GM21390 (cell line): ENCODE results near the gene EMB.
A peak's percentile ranks its signal among the peaks of the same experiment; 100 is the strongest.
"Not testable (repeated sequence)": the region's sequence is repeated elsewhere in the genome, so short reads cannot be mapped to it uniquely, and the experiment has no call there.

Experiments
- ATAC-seq: cut with Tn5 transposase; IDR thresholded peaks from one replicate; pipeline ENCODE4 v1.9.1; 2021; ENCODE audit not compliant: unreplicated experiment

EMB gene, protein sequence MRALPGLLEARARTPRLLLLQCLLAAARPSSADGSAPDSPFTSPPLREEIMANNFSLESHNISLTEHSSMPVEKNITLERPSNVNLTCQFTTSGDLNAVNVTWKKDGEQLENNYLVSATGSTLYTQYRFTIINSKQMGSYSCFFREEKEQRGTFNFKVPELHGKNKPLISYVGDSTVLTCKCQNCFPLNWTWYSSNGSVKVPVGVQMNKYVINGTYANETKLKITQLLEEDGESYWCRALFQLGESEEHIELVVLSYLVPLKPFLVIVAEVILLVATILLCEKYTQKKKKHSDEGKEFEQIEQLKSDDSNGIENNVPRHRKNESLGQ

DNA sequence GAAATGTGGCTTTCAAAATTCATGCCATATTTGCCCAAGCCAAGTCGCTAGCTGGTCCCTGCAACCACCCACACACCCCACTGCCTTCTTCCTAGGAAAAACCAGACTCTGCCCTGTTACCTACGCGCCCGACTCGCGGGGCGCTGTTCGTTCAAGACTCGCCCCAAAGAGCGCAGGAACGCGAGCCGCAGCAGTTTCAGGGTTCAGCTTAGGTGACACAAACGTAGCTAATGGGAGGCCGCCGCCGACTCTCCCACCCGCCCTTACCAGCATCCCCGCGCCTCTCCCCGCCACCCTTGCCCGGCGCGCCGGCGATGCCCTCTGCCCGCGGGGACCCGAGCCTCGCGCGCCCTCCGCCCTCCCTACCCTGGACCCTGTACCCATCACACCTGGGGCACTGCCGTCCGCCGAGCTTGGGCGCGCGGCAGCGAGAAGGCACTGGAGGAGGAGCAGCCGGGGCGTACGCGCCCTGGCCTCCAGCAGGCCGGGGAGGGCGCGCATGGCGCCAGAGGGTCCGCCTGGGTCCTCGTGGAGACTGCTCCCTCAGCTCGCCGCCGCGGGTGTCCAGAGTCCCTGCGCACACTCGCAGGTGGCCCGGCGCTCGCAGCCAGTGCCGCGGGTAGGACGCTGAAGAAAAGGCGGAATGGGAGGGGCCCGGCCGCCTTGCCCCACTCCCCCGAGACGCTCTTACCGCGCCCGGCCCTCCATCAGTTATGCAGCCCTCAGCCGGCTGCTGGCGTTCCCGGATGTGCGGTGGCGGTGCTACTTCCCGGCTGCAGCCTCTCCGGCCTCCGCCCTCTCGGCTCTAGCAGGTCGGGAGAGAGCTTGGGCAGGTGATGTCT, at the start of gene EMB:
Gene EMB (minus strand): TSS at position 638 of the 842 bp plus-strand sequence. CDS start 137 bp downstream, at position 501.
- peak; percentile 58 for ATAC-seq

DNA sequence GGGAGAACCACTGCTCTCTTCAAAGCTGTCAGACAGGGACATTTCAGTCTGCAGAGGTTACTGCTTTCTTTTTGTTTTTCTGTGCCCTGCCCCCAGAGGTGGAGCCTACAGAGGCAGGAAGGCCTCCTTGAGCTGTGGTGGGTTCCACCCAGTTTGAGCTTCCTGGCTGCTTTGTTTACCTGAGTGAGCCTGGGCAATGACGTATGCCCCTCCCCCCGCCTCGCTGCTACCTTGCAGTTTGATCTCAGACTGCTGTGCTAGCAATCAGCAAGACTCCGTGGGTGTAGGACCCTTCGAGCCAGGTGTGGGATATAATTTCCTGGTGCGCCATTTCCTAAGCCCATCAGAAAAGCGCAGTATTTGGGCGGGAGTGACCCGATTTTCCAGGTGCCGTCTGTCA, 48.4 kb upstream of the EMB start:
- not testable (repeated sequence) for ATAC-seq

DNA sequence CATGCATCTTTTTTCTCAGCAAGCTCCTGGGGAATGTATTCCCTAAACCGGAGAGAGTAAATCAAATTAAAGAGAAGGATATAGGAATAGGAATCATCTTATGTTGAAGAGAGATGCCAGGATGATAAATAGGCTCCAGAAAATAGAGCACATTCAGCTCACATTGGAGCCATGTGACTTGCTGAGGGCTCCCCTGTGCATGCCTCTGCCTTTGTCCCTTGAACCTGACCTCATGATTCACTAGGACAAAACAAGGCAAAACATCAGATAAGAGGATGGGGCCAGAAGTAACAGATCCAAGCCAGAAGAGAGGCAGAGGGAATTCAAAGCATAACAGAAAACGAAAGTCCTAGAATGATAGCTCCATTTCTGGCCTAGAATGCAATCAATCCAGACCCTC, 37.7 kb upstream of the EMB start:
- not testable (repeated sequence) for ATAC-seq

DNA sequence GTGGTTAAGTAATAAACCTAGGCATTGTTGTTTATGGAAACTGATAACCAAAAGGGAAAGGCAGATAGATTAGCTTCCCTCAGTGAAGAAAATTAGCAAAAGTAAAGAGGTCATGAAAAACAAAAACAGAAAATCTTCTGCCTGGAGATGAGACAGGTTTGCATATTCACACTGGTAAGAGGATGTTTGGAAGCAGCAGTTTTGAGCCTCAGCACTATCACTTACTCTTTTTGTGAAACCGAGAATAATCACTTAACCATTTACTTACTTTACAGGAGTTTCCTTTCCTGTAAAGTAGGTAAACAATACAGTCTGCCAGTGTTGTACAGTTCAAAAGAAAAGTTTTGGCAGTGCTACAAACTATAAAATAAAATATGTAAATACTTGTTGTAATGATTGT, 35.5 kb upstream of the EMB start:
- peak; percentile 100 for ATAC-seq

DNA sequence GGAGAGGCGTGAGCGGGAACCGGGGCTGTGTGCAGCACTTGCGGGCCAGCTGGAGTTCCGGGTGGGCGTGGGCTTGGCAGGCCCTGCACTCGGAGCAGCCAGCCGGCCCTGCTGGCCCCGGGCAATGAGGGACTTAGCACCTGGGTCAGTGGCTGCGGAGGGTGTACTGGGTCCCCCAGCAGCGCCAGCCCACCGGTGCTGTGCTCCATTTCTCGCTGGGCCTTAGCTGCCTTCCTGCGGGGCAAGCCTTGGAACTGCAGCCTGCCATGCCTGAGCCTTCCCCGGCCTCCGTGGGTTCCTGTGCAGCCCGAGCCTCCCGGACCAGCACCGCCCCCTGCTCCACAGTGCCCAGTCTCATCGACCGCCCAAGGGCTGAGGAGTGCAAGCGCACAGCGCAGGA, 23.9 kb upstream of the EMB start:
- not testable (repeated sequence) for ATAC-seq

DNA sequence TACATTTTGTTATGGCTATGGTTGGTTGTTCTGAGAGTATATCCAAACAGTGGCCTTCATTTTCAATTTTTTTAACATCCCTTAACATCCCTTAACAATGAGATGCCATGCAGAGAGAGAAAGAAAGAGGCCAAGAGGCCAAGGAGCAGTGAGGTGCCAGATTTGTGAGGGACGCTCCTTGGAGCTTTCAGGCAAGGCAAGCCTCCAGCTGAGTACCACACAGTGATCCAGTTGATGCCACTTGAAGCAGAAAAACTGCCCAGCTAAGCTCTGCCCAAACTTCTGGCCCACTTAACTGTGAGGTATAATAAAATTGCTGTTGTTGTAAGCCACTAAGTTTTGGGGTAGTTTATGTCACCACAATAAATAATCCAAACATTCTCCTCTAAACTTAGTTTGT, 22.6 kb upstream of the EMB start:
- ATAC-seq = no peak

DNA sequence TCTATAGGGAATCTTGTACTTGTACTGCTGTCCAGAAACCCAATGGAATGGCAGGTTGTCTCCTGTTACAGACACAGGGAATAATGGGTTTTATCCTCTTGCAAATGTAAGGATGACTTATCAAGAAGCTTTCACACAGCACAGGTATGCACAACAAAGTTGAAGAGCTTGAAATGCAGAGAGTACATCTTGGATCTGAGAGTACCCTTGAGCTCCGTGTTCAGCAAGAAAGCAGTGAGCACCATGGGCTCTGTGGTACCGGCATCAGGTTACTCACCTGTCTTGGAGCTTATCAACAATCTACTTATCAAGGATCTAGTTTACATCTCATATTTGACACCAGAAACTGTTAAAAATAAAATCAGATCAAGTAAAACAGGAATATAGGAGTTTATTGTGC, 22.0 kb upstream of the EMB start:
- ATAC-seq = no peak

DNA sequence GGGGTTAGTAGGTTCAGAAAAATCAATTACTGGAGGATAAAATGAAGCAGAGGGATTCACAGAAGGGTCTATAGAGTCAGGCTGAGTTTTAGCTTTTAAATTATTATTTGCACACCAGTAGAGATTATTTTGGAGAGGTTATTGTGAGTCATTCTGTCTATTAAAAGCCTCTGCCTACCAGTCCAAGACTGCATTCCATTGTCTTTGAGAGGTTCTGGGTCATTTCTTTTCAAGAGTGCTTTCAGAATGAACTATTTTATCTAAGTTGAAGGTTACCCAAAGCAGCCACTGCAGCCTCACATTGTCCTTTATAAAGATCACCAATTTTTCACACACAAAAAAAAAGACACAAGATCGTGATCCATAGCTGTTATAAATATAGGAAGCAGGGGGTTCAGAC, 21.5 kb upstream of the EMB start:
- not testable (repeated sequence) for ATAC-seq

DNA sequence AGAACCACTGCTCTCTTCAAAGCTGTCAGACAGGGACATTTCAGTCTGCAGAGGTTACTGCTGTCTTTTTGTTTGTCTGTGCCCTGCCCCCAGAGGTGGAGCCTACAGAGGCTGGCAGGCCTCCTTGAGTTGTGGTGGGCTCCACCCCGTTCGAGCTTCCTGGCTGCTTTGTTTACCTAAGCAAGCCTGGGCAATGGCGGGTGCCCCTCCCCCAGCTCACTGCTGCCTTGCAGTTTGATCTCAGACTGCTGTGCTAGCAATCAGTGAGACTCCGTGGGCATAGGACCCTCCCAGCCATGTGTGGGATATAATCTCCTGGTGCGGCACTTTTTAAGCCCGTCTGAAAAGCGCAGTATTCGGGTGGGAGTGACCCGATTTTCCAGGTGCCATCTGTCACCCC, 17.3 kb upstream of the EMB start:
- ATAC-seq = not testable (repeated sequence)

DNA sequence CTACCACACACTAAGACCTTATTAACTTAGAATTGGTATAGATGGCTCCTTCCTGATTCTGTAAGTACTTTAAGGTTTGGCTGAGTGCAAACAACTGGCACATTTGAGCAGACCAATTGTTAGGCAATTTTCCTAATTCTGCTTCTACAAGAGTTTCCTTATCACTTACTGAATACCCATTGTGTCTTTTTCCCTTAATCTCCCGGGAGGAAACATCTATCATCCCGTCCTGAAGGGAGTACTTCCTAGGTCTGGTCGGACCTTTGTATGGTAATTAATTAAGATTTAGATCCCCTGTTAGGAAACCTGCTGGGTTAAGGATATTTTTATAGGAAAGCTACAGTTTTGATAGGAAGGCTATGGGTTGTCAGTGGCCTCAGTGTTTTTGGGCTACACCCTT, 8.2 kb upstream of the EMB start:
- ATAC-seq = not testable (repeated sequence)

DNA sequence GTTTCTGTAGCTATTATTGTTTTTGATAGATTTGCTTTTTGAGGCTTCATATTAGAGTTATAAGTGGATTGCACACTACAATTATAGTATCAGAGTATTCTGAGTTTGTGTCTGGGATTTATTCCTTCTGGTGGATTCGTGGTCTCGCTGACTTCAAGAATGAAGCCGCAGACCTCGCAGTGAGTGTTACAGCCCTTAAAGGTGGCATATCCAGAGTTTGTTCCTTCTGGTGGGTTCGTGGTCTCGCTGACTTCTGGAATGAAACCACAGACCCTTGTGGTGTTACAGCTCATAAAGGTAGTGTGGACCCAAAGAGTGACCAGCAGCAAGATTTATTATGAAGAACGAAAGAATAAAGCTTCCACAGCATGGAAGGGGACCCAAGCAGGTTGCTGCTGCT, 6.9 kb upstream of the EMB start:
- no peak for ATAC-seq

DNA sequence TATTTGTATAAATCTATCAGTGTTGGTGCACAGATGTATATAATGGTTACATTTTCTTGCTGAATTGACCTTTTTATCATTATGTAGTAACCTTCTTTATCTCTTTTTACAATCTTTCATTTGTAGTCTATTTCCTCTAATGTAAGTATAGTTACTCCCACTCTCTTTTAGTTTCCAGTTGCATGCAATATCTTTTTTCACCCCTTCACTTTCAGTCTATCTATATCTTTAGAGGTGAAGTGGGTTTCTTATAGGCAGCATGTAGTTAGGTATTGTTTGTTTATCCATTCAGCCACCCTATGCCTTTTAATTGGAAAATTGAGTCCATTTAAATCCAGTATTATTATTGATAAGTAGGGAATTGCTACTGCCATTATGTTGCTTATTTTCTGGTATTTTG, 6.1 kb upstream of the EMB start:
- ATAC-seq = no peak

DNA sequence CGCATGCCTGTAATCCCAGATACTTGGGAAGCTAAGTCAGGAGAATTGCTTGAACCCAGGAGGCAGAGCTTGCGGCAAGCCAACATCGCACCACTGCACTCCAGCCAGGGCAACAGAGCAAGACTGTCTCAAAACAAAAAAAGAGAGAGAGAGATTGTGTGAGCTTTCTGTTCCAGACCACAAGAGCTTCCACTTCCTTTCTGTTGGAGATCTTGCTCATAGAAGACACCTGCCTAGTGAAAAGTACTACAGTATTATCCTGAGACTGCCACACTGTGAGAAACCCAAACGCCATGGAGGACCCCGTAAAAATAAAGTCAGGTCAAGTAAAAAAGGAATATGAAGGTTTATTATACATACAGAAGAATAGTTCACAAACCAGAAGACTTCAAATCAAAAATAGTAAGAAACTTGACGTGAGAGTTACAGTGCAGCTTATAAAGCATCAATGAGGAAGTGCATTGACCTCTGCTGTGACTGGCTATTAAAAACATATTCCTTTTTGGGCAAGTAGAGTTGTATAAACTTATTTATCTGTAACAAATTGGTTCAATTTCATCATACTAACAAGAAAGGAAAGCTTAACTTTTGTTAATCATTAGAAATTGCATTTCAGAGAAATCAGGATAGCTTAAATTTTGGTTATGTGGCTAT, 4.3 kb upstream of the EMB start:
- ATAC-seq = peak; percentile 76

DNA sequence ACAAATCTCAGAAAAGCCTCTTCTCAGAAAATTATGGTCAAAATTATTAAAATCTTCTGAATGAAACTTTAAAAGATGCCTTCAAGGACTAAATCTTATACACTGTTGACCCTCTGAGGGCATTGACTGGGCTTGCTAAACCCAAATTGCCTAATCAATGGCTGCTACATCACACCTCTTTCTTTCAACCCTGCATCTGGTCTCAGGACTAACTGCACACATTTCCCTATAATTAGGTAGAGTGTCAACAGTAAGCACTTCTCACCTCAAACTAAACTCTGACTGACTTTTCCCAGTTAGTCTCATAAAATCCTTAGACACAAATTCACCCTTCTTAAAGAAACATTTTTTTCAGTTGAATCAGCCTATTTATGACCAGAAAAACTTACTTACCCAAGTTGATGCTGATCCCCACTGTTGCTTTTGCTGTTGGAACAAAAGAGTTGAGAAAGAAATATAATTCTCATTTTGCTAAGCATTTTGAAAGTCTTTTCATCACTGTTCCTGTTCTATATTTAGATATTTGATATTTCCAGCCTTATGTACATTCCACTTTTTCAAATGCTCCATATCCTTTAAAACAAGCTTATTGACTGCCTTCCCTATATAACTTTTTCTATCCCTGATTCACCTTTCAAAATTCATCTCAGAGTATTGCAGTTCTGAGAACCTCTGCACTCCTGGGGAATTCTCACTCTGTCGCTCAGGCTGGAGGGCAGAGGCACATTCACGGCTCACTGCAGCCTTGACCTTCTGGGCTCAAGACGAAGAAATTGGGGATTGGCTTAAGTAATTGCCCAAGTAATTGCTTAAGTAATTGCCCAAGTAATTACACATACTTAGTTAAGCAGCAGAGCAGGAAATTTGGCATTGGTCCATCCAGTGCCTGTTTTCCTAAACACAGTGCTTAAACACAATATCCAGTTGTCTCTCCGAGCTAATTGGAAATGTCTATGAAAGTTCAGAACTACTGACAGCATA, 1.8 kb upstream of the EMB start:
- not testable (repeated sequence) for ATAC-seq

DNA sequence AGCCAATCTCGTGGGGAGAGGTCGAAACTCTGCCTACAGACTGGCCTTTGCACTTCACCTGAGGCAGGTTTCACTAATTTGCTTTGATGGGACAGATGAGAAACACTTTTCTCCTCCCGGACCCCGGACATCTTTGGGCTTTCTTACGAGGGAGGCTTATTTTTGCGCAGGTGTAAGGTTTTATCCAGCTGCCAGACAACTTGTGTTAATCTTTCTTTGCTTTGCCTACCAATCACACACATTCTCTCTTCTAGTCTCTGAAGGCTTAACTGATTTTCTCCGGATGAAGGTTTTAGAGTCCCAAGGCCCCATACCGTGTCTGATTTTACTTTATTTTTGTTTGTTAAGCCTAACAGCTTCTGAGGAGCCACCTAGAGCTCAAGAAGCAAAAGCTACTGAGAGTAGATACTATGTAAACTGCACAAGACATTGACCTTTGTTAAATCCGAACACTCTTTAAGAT, 436 bp upstream of the EMB start:
- no peak for ATAC-seq

DNA sequence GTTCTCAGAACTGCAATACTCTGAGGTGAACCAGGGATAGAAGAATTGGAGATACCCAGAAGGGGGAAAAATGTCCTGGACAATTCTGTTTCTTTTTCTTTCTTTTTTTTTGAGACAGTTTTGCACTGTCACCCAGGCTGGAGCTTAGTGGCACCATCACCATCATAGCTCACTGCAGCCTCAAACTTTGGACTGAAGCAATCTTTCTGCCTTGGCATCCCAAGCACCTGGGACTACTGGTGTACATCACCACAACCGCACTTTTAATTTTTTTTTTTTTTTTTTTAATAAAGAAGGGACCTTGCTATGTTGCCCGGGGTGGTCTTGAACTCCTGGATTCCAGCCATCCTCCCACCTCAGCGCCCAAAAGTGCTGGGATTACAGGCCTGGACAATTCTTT, 1.9 kb downstream of the EMB start:
- ATAC-seq = no peak

DNA sequence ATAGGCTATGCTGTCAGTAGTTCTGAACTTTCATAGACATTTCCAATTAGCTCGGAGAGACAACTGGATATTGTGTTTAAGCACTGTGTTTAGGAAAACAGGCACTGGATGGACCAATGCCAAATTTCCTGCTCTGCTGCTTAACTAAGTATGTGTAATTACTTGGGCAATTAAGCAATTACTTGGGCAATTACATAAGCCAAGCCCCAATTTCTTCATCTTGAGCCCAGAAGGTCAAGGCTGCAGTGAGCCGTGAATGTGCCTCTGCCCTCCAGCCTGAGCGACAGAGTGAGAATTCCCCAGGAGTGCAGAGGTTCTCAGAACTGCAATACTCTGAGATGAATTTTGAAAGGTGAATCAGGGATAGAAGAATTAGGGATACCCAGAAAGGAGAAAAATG, 3.0 kb downstream of the EMB start:
- not testable (repeated sequence) for ATAC-seq

DNA sequence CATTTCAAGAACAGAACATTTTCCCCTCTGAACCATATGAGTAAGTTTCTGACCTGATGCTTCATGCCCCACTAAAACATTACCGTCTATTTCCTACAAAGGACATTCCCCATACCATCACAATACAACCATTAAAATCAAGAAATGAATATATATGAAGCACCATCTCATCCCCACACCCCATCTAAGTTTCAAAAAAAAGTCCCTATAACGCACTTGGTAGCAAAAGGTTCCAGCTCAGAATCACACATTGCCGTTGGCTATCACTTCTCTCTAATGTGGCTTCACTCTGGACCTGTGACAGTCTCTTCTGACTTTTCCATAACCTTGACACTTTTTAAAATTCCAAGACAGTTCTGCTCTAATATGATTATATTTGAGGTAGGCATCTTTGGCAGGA, 5.9 kb downstream of the EMB start:
- no peak for ATAC-seq

DNA sequence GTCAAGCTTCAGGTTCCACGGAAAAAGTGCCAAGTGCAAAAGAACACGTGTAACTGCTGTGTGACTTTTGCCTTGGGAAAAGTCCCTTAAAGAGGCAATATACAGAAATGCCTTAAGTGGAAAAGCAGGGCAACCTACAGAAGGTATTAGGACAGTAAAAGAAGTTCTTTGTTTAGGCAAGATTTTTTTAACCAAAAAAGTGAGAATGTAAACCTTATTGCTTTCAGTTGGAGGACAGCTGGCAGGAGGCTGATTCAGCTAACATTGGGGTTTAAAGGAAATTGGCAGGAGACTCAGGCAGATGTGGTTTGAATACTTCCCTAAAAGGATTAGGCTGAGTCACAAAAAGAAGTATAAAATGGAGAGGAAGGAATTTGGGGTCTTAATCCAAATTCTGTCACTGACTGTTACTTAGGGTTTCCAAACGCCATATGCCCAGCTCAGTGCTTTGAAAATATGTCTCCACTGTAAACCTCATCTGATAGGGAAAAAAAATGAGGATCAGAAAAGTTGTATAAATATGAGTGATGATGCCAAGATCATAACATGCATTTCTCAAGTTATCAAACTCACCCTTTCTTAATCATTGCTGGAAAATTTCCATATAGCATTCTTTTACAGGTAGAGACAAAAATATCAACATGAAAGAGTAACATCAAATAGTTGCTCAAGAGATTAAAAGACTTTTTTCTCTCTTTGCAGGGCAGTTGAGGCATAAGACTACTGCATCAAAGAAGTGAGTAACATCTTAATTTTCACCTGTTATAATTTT, 9.8 kb downstream of the EMB start:
- ATAC-seq = not testable (repeated sequence)
